OCI-M2 (cell line): ENCODE measurements around the gene MACROD2.

Experiments
- DNase-seq: peaks from one replicate; lab custom pipeline; 2025; ENCODE audit not compliant: unreplicated experiment; lab: John Stamatoyannopoulos, UW

The MACROD2 gene

GRCh38 chr20:14838663-14839628 lies 843.6 kb downstream of the MACROD2 start:
- no peak for DNase-seq

DNA sequence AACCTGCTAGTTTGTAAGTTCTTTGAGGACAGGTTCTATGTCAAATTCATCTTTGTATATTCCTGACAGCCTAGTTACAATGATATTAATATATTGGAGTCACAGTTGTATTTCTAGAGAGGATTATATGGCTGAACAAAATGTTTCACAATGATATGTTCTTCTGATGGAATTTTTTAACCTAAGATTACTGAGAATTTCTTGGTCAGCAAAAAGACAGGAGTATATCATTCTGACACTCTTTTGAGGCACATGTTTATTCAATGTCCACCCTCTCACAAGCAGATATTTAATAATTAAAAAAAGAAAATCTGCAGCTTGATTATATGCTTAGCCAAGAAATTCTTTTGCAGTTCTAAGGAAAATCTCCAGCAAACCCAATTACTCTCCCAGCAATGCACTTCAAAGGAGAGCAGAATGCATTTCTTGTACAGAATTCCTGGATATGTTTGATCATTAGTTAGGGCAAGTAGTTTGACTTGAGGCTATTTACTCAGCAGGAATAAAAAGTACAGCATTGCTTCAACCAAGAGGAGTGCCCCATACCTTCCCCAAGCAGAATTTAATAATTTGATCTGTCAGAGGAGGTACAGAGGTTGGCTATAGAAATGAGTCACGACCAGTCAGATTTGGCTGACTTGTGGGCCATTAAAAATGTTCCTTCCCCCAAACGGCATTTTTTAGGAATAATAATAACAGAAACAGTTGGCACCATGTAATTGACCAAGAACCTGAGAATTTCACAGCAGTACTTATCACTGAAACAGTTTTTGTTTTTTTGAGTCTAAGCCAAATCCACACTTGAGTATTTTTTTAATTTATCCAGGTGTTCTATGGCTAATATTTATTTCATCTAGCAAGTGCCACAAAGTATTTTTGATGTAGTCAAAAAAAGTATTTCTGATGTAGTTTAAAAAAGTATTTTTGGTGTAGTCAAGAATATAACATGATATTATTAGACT lies 850.2 kb downstream of the MACROD2 start:
- no peak for DNase-seq

DNA sequence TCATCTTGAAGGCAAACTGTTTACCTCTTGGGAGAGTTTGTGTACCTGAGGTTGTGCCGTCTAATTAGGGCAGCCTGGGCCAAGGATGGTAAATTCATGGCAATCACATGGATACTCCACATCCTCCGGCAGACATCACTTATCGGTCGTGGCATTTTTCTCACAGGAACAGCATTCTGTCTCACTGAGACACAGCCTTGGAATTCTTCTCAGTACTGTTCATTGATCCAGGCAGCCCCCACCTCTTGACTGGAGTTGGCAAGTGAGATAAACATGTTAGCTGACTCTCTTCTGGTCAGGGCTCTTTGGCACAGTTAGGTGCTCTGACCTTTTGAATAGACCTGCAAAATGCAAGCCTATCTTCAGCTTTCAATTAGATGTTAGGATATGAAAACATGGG lies 853.5 kb downstream of the MACROD2 start:
- DNase-seq = no peak

- no peak for DNase-seq
Measured at GRCh38 chr20:14853079-14853478, 857.8 kb downstream of the MACROD2 start.

GRCh38 chr20:14855171-14855570 lies 859.9 kb downstream of the MACROD2 start:
- no peak for DNase-seq

DNA sequence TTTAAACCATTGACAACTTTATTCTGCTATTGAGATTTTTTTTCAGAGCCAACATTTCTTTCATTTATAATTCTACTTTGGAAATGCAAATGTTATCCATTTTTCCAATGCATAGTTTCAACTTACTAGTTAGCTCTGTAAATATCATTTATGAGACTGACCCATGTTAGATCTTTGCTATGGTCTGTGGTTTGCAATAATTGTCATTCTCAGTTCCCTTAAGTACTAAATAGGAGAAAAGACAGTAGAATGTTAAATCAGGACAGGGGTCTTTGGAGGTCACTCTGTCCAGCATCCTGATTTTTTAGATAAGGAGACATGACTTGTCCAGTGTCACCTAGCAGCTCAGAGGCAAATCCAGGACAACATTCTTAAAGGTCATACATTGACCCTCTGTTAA lies 864.3 kb downstream of the MACROD2 start:
- no peak for DNase-seq

DNA sequence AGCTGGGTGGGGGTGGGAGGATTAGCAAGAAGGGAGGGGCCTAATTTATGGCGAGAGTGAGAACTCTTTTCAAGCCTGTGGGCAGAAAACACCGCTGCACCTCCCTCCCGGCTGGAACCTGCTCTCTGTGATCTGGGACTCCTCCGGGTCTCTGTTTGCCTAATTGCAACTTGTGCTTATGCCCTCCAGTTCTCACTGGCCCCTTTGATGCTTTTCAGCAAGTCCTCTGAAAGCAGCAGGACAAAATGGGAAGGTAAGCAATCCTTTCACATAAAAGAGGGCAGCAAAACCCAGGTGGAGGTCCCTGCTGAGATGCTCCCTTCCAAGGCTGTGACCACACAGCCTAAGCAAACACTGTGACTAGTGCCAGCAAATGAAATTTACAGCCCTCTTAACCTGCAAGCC lies 865.1 kb downstream of the MACROD2 start:
- no peak for DNase-seq

GRCh38 chr20:14861028-14861699 lies 865.8 kb downstream of the MACROD2 start:
- DNase-seq = no peak

GRCh38 chr20:14865169-14865568 lies 869.9 kb downstream of the MACROD2 start:
- DNase-seq = no peak

GRCh38 chr20:14865731-14866130 lies 870.4 kb downstream of the MACROD2 start:
- no peak for DNase-seq

- no peak for DNase-seq
Measured at GRCh38 chr20:14866841-14867514, 871.7 kb downstream of the MACROD2 start.

DNA sequence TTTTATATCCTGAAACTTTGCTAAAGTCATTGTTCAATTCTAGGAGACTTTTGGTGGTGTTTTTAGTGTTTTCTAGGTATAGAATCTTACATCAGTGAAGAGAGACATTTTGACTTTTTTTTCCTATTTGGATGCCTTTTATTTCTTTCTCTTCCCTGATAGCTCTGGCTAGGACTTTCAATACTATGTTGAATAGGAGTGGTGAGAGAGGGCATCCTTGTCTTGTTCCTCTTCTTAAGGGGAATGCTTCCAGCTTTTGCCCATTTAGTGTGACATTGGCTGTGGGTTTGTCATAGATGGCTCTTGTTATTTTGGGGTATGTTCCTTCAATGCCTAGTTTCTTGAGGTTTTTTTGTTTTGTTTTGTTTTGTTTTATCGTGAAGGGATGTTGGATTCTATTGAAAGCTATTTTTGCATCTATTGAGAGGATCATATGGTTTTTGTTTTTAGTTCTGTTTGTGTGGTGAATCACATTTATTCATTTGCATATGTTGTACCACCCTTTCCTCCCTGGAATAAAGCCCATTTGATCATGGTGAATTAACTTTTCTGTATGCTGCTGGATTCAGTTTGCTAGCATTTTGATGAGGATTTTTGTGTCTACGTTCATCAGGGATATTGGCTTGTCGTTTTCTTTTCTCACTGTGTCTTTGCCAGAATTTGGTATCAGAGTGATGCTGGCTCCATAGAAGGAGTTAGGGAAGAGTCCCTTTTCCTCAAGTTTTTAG lies 882.1 kb downstream of the MACROD2 start:
- DNase-seq = no peak

DNA sequence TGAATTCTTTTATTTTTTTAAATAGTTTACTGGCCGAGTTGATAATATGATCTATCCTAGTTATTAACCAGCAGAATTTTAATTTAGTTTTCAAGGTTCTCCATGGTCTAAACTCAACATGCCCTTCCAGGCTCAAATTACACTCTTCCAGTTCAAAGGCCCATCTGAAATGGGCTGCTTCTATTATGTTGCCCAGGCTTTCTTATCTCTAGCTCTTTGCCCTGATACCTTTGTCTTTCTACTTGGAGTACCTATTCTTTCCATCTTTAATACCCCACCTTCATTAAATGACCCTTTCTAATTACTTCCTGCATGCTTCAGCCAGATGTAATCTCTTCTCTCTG lies 883.3 kb downstream of the MACROD2 start:
- DNase-seq = no peak

DNA sequence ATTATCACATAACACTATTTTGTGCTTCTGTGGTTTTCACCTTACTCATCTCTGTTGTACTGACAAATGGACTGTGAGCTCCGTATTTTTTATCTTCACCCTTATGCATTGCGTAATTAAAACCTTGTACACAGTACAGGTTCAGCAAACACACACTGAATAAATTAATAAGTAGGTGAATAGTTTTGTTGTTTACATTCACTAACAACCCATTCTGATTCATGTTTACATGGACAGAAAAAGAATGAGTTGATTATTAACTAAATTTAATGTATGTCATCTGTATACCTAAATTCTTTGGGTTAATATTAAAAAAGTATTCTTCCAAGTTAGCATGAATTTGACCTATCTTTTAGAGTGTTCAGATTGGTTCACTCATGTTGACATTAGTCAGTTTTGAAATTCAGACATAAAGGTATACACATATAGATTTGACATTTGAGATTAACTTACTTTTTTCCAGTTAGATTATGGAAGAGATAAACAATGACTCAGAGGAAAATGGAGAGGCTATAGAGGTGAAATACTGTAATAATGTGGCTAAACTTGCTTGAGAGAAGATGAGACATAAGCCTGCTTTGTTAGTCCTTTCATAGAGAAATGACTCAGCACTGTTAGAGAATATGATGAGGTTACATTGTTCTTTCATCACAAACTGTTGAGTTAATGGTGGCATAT lies 883.8 kb downstream of the MACROD2 start:
- no peak for DNase-seq

DNA sequence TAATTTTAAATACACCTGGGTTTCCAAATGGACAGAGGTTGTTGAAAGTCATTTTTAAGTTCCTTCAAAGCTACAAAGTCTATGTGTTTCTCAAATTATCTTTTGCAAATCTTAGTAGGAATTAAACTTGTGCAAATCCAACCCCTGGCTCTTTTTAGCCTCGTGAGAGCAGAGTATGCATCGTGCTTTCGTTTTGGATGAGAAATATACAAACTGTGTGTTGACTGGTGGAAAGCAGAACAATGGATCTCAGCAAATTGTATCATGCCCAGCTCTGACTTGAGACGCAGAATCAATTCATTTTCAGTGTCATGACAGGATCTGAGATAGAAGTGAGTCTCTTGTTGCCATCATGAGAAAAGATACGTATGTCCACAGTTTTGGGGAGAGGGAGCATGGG lies 884.5 kb downstream of the MACROD2 start:
- DNase-seq = no peak

DNA sequence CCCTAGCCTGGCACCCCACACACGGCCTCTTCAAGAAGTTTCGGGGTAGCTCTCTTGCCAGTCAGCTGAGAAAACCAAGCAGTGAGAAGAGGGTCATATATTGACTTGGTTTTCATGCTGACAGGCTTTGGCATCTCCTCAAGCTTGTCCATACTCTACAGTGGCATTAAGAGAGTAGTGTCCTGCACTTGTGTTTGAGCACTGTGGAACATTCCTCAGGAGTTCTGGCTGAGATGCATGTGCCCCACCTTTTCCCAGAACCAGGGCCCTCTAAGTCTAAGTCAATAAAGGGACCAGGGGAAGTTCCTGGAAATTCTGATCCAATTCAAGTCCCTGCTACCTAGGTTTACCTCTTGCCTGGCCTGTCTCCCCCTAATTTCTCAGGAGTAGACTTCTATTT lies 886.2 kb downstream of the MACROD2 start:
- DNase-seq = no peak

- no peak for DNase-seq
Measured at GRCh38 chr20:14882157-14882556, 886.8 kb downstream of the MACROD2 start.

- no peak for DNase-seq
Measured at GRCh38 chr20:14882846-14883245, 887.5 kb downstream of the MACROD2 start.

DNA sequence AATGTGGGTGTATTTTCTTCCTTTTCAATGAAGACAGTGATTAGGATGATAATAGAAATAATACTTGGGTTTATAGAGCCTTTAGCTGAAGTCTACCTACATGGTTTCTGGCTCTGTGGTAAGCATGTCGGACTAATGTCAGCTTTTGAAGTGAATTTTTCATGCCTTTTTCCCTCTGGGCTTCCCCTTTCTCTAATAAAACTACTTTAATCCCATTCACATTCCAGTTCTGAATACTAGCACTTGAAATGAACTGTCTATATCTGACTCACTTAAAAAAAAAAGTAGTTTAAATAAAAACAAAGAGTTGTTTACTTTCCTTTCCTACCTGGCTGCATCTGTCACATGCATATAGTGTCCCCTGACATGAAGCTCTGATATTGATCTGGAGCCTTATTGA lies 888.0 kb downstream of the MACROD2 start:
- no peak for DNase-seq
